IgD-negative memory B cell (primary cell): Measurements from ENCODE around the gene MAGED1. TPM values are rescaled to one million over a fixed set of nuclear protein-coding genes. Genes with fewer than 3 reads are reported as not detected.
A peak's percentile ranks its signal among the peaks of the same experiment; 100 is the strongest.

Source experiments
- H3K27ac Mint-ChIP-seq, 3 donors: one replicate each; pipeline ENCODE4 v1.8.0; 2020 to 2022; ENCODE audit warnings: mild to moderate bottlenecking in 3 of 3, mixed read lengths in 3 of 3, moderate library complexity in 1 of 3
- H3K27me3 Mint-ChIP-seq: one replicate; pipeline ENCODE4 v1.8.0; 2021; ENCODE audit warnings: mixed read lengths
- H3K36me3 Mint-ChIP-seq: one replicate; pipeline ENCODE4 v1.8.0; 2020; ENCODE audit warnings: mild to moderate bottlenecking, mixed read lengths
- H3K4me1 Mint-ChIP-seq, 3 donors: one replicate each; pipeline ENCODE4 v1.8.0; 2020 to 2022; ENCODE audit warnings: mixed read lengths in 3 of 3, mild to moderate bottlenecking in 1 of 3
- H3K4me3 Mint-ChIP-seq, 4 donors: one replicate each; pipeline ENCODE4 v1.8.0; 2020 to 2022; ENCODE audit warnings: mild to moderate bottlenecking in 4 of 4, mixed read lengths in 4 of 4, moderate library complexity in 3 of 4
- H3K9me3 Mint-ChIP-seq, 3 donors: one replicate each; pipeline ENCODE4 v1.8.0; 2020 to 2021; ENCODE audit warnings: mixed read lengths in 3 of 3, mild to moderate bottlenecking in 1 of 3
- polyA plus RNA-seq: library from polyadenylated mRNA; unstranded; fragments of 300-500 nt; fragmentation: Illumina TruSeq; gene quantifications from one replicate; pipeline ENCODE4 v1.2.3, GENCODE V29; 2021

The MAGED1 gene, protein sequence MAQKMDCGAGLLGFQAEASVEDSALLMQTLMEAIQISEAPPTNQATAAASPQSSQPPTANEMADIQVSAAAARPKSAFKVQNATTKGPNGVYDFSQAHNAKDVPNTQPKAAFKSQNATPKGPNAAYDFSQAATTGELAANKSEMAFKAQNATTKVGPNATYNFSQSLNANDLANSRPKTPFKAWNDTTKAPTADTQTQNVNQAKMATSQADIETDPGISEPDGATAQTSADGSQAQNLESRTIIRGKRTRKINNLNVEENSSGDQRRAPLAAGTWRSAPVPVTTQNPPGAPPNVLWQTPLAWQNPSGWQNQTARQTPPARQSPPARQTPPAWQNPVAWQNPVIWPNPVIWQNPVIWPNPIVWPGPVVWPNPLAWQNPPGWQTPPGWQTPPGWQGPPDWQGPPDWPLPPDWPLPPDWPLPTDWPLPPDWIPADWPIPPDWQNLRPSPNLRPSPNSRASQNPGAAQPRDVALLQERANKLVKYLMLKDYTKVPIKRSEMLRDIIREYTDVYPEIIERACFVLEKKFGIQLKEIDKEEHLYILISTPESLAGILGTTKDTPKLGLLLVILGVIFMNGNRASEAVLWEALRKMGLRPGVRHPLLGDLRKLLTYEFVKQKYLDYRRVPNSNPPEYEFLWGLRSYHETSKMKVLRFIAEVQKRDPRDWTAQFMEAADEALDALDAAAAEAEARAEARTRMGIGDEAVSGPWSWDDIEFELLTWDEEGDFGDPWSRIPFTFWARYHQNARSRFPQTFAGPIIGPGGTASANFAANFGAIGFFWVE
- polyA plus RNA-seq, result 35.8 TPM

- Mint-ChIP-seq H3K9me3 (no peaks in the 10 kb centered on the region), H3K4me3 (peak within 1 kb of the TSS; percentile 78 to 97 (median 93)), H3K36me3 (peaks cover 2% of the 10 kb centered on the region), H3K4me1 (peaks cover 10 to 15% (median 10%) of the 10 kb centered on the region in 3 donors), H3K27ac (peak within 1 kb of the TSS; percentile 26 to 77 (median 77)), H3K27me3 (no peaks in the 10 kb centered on the region)
Observed at GRCh38 chrX:51892921-51893745, at the start of gene MAGED1. TSS of gene MAGED1 (plus strand) at chrX:51893623. CDS start at chrX:51894305, 682 bp downstream.

- Mint-ChIP-seq H3K36me3 (peaks cover 1% of the 10 kb centered on the region), H3K4me3 (no peak overlapping the region), H3K27me3 (no peaks in the 10 kb centered on the region), H3K27ac (peak overlapping the region in 1 of 3 donors; percentile 89), H3K9me3 (peaks cover 0 to 4% (median 2%) of the 10 kb centered on the region in 3 donors), H3K4me1 (peaks cover 0 to 3% (median 2%) of the 10 kb centered on the region in 3 donors)
Observed at GRCh38 chrX:51847463-51847862, 46.0 kb upstream of the MAGED1 start.

GRCh38 chrX:51851507-51852085 lies 41.8 kb upstream of the MAGED1 start:
- Mint-ChIP-seq H3K4me3 (no peak overlapping the region), H3K4me1 (peaks cover 0 to 3% (median 1%) of the 10 kb centered on the region in 3 donors), H3K27me3 (no peaks in the 10 kb centered on the region), H3K9me3 (peaks cover 0 to 5% (median 2%) of the 10 kb centered on the region in 3 donors), H3K27ac (no peak overlapping the region), H3K36me3 (peaks cover 9% of the 10 kb centered on the region)

DNA sequence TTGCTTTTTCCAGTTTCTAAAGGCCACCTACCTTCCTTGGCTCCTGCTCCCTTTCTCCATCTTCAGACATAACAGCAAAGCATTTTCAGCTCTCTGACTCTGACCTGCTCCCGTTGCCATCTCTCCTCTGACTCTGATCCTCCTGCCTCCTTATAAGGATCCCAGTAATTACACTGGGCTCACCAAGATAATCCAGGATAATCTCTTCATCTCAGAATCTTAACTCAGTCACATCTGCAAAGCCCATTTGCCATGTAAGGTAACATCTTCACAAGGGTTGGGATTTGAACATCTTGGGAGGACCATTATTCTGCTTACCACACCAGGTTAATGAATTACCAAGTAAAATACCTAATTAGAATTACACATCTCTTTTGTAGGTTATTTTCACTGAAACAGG lies 41.3 kb upstream of the MAGED1 start:
- Mint-ChIP-seq H3K4me1 (peaks cover 0 to 3% (median 1%) of the 10 kb centered on the region in 3 donors), H3K27me3 (no peaks in the 10 kb centered on the region), H3K27ac (no peak overlapping the region), H3K4me3 (no peak overlapping the region), H3K9me3 (peaks cover 0 to 5% (median 4%) of the 10 kb centered on the region in 3 donors), H3K36me3 (peaks cover 12% of the 10 kb centered on the region)

- H3K36me3 Mint-ChIP-seq, result peaks cover 12% of the 10 kb centered on the region
- H3K9me3 Mint-ChIP-seq, result peaks cover 0 to 8% (median 8%) of the 10 kb centered on the region in 3 donors
- peaks cover 0 to 2% (median 1%) of the 10 kb centered on the region in 3 donors for H3K4me1 Mint-ChIP-seq
- no peak overlapping the region for H3K27ac Mint-ChIP-seq
- H3K4me3 Mint-ChIP-seq, result no peak overlapping the region
- no peaks in the 10 kb centered on the region for H3K27me3 Mint-ChIP-seq
Observed at GRCh38 chrX:51852621-51853020, 40.8 kb upstream of the MAGED1 start.

- Mint-ChIP-seq H3K4me3 (no peak overlapping the region), H3K36me3 (peaks cover 12% of the 10 kb centered on the region), H3K9me3 (peaks cover 0 to 10% (median 8%) of the 10 kb centered on the region in 3 donors), H3K27ac (no peak overlapping the region), H3K27me3 (no peaks in the 10 kb centered on the region), H3K4me1 (peaks cover 0 to 2% (median 1%) of the 10 kb centered on the region in 3 donors)
Observed at GRCh38 chrX:51853251-51853650, 40.2 kb upstream of the MAGED1 start.

DNA sequence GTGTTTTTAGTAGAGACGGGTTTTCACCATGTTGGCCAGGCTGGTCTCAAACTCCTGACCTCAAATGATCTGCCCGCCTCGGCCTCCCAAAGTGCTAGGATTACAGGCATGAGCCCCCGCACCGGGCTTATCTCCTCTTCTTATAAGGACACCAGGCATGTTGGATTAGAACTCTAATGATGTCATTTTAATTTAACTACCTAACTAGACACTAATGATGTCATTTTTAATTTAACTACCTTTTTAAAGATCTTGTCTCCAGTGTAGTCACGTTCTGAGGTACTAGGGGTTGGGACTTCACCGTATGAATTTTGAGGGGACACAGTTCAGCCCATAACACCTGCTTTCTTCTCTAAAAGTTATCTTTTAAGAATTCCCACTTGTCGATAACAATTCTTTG lies 37.7 kb upstream of the MAGED1 start:
- peaks cover 0 to 10% (median 8%) of the 10 kb centered on the region in 3 donors for H3K9me3 Mint-ChIP-seq
- peaks cover 0 to 2% (median 1%) of the 10 kb centered on the region in 3 donors for H3K4me1 Mint-ChIP-seq
- peaks cover 12% of the 10 kb centered on the region for H3K36me3 Mint-ChIP-seq
- H3K27me3 Mint-ChIP-seq, result no peaks in the 10 kb centered on the region
- H3K4me3 Mint-ChIP-seq, result no peak overlapping the region
- no peak overlapping the region for H3K27ac Mint-ChIP-seq

DNA sequence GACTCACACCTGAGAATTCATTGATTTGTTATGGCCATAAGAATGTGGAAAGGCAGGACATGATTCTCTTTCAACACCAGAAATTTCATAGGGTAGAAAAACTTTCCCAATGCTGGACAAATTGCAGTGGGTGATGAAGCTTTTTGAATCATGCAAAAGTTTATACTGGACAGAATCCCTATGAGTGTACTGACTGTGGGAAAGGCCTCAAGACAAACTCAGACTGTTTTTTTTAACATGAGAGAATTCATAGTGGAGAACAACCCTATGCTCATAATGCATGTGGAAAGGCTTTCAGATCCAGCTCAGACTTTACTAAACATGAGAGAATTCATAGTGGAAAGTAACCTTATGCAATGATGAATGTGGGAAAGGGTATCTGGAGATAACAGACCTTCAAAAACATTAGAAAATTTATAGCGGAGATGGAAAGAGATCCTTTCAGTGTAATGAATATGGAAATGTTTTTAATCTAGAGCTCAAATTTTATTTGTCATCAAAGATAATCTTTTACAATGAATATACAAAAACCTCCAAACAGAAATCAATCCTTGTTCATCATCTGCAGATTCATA lies 36.2 kb upstream of the MAGED1 start:
- peaks cover 0 to 1% (median 0%) of the 10 kb centered on the region in 3 donors for H3K4me1 Mint-ChIP-seq
- H3K36me3 Mint-ChIP-seq, result peaks cover 12% of the 10 kb centered on the region
- H3K4me3 Mint-ChIP-seq, result no peak overlapping the region
- H3K27ac Mint-ChIP-seq, result no peak overlapping the region
- H3K9me3 Mint-ChIP-seq, result peaks cover 0 to 10% (median 8%) of the 10 kb centered on the region in 3 donors
- H3K27me3 Mint-ChIP-seq, result no peaks in the 10 kb centered on the region

DNA sequence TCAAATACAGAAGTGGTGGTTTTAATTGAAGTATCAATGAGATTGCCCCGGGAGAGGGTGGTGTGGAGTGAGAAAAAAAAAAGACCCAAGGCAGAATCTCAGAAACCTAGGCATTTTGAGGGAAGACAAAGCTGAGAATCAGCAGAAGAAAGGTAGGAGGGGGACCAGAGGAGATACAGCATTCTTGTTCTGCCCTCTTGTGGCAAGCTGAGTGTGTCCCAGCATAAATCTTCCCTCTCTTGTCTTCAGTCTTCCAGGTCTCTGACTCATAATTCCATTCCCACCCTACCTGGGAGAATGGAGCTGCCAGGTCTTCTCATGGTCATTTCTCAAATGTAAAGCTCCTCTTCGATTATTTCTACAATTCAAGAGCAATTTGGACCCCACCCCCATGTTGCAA lies 32.7 kb upstream of the MAGED1 start:
- H3K27ac Mint-ChIP-seq, result peak overlapping the region in 1 of 3 donors; percentile 20
- H3K36me3 Mint-ChIP-seq, result peaks cover 11% of the 10 kb centered on the region
- no peak overlapping the region for H3K4me3 Mint-ChIP-seq
- H3K27me3 Mint-ChIP-seq, result no peaks in the 10 kb centered on the region
- H3K4me1 Mint-ChIP-seq, result peaks cover 0 to 3% (median 0%) of the 10 kb centered on the region in 3 donors
- peaks cover 0 to 12% (median 7%) of the 10 kb centered on the region in 3 donors for H3K9me3 Mint-ChIP-seq

DNA sequence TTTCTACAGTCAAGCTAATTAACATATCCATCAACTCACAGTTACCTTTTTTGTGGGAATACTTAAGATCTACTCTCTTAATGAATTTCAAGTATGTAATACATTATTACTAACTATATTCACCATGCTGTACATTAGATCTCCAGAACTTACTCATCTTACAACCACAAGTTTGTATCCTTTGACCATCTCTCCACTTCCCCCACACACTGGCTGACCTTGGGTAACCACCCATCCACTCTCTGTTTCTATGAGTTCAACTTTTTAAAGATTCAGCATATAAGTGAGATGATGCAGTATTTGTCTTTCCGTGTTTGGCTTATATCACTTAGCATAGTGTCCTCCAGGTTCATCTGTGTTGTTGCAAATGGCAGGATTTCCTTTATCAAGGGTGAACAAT lies 30.5 kb upstream of the MAGED1 start:
- H3K27me3 Mint-ChIP-seq, result no peaks in the 10 kb centered on the region
- peaks cover 0 to 4% (median 0%) of the 10 kb centered on the region in 3 donors for H3K9me3 Mint-ChIP-seq
- H3K27ac Mint-ChIP-seq, result no peak overlapping the region
- H3K36me3 Mint-ChIP-seq, result peaks cover 2% of the 10 kb centered on the region
- peaks cover 0 to 3% (median 0%) of the 10 kb centered on the region in 3 donors for H3K4me1 Mint-ChIP-seq
- no peak overlapping the region for H3K4me3 Mint-ChIP-seq

- Mint-ChIP-seq H3K9me3 (peaks cover 0 to 4% (median 0%) of the 10 kb centered on the region in 3 donors), H3K4me1 (peaks cover 0 to 3% (median 2%) of the 10 kb centered on the region in 3 donors), H3K27ac (no peak overlapping the region), H3K4me3 (no peak overlapping the region), H3K27me3 (no peaks in the 10 kb centered on the region), H3K36me3 (peaks cover 2% of the 10 kb centered on the region)
Observed at GRCh38 chrX:51866210-51866609, 27.2 kb upstream of the MAGED1 start.

GRCh38 chrX:51867626-51868025 lies 25.8 kb upstream of the MAGED1 start:
- Mint-ChIP-seq H3K4me3 (no peak overlapping the region), H3K4me1 (peaks cover 0 to 2% (median 2%) of the 10 kb centered on the region in 3 donors), H3K9me3 (peaks cover 0 to 4% (median 0%) of the 10 kb centered on the region in 3 donors), H3K36me3 (peaks cover 2% of the 10 kb centered on the region), H3K27ac (no peak overlapping the region), H3K27me3 (no peaks in the 10 kb centered on the region)

DNA sequence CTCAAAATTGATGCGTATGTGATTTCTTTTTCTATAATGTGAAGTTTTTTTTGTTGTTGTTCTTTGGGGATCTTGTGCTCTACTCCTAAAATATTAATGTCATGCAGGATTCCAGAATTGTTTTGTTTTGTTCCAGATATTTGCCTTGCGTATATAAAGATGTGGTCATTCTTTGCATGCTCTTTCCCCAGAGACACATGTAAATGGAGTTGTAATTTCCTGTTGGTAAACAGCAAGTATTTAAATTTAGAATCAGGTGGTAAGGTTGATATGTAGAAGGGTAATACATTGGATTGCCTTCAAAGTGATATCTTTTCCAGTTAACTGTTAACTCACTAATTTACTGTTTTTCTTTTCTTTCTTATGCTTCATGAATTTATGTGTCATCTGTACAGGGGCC lies 23.1 kb upstream of the MAGED1 start:
- Mint-ChIP-seq H3K4me1 (peaks cover 0 to 9% (median 0%) of the 10 kb centered on the region in 3 donors), H3K4me3 (no peak overlapping the region), H3K27me3 (no peaks in the 10 kb centered on the region), H3K9me3 (no peaks in the 10 kb centered on the region), H3K27ac (no peak overlapping the region), H3K36me3 (peaks cover 2% of the 10 kb centered on the region)

- Mint-ChIP-seq H3K9me3 (no peaks in the 10 kb centered on the region), H3K27me3 (no peaks in the 10 kb centered on the region)
Observed at GRCh38 chrX:51874123-51874522, 19.3 kb upstream of the MAGED1 start.

More at GRCh38 chrX:51874123-51874522, 19.3 kb upstream of the MAGED1 start:
- Mint-ChIP-seq H3K36me3 (no peaks in the 10 kb centered on the region), H3K27ac (no peak overlapping the region), H3K4me1 (peaks cover 0 to 9% (median 0%) of the 10 kb centered on the region in 3 donors), H3K4me3 (no peak overlapping the region)
